NOMO-1 (cell line): ENCODE data around the gene CHST11.

Experiments used
- DNase-seq, 2 experiments: peaks; one replicate each; lab custom pipeline; 2025; ENCODE audit not compliant: unreplicated experiment in 2 of 2; lab: John Stamatoyannopoulos, UW

The CHST11 gene

GRCh38 chr12:104479123-104479662 is 22.4 kb downstream of the CHST11 start:
- DNase-seq: no peak

GRCh38 chr12:104480012-104480411 is 23.3 kb downstream of the CHST11 start:
- DNase-seq: no peak

GRCh38 chr12:104480826-104481440 is 24.2 kb downstream of the CHST11 start:
- peak; percentile 78 to 82 for DNase-seq

DNA sequence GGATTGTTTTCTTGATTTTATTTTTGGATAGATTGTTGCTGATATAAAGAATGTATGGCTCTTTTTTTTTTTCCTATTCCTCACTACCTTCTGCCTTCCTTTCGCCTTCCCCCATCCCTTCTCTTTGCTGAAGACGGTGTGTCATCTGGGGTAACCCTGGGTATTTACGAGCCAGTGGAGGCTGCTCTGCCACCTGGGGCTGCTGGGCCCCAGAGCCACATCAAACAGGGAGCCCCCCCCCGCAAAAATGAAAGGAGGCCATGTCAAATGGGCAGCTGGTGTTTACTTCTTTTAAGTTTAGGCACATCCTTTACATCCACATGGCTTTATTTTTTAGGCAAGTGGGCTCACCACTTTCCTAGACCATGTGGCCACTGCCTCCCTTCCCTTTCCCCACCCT is 25.4 kb downstream of the CHST11 start:
- DNase-seq: no peak

GRCh38 chr12:104482748-104483147 is 26.0 kb downstream of the CHST11 start:
- DNase-seq: no peak

DNA sequence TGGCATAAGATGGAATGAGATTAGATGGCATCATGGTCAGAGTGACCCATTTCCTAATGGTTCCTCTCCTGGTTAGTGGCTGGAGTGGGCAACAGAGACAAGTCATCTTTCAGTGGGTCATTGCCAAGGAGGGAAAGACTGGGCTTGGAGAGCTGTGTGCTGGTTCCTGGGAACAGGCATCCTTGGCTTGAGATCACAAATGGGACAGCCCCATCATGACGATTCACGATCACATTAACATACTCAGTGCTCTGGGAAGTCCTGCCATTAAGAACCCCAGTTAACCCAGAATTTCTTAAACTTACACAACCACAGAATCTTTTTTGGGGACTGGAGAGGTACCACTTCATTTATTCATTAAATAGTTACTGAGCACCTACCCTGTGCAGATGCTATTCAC is 27.3 kb downstream of the CHST11 start:
- no peak for DNase-seq

DNA sequence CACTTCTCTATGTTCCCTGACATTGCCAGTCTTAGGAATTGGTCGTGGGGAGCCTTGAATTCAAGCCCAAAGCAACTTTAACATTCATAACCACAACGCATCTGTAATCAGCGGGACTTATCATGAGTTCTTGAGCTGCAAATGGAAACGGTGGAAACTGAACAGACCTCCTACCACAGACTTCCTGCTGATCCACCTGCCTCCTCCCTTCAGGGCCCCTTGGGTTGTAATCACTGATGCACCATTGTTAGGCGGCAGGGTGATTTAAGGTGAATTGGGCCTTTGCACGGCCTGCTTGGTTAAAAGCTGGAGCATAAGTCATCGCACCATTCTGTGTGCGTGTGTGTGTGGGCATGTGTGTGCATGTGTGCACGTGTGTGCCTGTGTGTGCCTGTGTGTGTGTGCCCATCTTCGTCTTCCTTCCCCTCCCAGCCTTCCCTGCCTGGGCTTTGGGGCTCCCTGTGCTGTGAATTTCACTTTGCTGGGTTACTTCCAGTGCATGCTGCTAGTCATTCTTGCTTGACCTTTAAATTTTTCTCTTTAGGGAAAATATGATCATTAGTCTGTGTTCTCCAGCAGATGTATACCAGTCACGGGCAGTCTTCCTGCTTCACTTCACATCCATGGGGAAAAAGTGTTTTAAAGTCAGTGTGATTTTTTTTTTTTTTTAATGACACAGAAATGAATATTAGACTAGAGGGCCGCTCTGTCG is 29.1 kb downstream of the CHST11 start:
- DNase-seq: no peak

DNA sequence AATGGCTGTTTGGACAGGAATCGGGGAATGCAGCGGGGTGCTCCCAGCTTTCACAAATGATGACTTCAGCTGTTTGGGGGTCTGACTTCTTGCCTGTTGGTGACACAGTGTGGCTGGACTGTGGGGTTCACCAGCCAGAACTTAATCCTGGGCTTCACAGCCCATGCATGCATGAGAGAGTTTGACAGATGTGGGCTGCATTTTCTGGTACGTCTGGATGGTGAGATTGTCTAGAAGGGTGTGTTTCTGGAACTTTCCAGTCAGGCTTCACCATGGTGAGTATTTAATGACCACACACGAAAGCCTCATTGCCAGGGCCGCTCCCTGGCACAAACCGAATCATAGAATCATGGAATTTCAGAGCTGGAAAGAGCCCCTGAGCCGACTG is 29.6 kb downstream of the CHST11 start:
- no peak for DNase-seq

DNA sequence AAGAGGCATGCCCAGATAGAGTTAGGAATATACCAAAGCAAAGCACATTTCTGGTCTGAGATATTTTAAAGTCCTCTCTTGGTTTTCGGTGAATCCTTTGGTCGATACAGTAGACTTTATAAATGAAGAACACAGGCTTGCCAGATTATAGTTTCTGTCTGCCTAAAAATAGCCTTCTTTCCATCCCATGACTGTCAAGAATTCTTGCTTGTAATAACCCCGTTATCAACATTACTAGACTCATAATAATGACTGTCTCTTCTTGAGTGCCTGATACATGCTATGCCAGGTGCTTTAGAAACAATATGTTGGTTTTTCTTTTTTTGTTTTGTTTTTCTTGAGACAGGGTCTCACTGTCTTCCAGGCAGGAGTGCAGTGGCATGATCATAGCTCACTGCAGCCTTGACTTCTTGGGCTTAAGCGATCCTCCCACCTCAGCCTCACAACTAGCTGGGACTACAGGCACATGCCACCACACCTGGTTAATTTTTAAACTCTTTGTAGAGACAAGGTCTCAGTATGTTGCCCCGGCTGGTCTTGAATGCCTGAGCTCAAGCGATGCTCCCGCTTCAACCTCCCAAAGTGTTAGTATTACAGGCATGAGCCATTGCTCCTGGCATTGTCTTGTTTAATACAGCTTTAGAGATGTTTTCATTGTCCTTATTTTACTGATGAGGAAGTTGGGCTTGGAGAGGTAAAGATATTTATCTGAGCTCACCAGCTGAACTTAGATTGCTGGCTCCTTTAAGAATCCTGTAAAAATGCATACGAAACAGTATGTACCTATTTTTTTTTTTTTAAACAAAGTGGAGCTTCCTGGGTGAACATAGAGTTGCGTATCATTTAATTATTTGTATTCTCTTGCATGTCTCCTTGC is 30.4 kb downstream of the CHST11 start:
- peak in 1 of 2 experiments; percentile 19 for DNase-seq

- DNase-seq: no peak
These were observed 31.6 kb downstream of the CHST11 start for GRCh38 chr12:104488374-104488773.

- peak; percentile 49 to 79 for DNase-seq
These were observed 33.4 kb downstream of the CHST11 start for GRCh38 chr12:104490186-104490585.

DNA sequence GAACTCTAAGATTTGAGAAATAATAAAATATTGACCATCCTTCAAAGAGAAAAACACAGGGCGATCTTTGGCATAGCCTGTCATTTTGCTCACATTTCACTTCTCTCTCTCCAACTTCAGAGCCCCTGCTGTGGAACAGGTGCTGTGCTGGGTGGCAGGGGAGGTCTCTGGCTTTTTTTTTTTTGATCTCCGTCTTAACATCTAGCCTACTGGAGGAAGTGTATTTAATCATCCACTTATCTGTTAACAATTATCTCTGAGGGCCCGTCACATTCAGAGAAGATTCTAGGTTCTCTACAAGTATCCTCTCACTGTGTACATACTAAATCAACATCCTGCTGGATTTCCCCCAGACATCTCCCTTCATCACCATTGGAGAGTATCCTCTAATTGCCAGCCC is 34.1 kb downstream of the CHST11 start:
- no peak for DNase-seq

- no peak for DNase-seq
These were observed 36.7 kb downstream of the CHST11 start for GRCh38 chr12:104493496-104493895.

GRCh38 chr12:104494137-104494792 is 37.5 kb downstream of the CHST11 start:
- DNase-seq: no peak

GRCh38 chr12:104494793-104495158 is 38.0 kb downstream of the CHST11 start:
- no peak for DNase-seq

GRCh38 chr12:104495786-104496185 is 39.0 kb downstream of the CHST11 start:
- DNase-seq: no peak

DNA sequence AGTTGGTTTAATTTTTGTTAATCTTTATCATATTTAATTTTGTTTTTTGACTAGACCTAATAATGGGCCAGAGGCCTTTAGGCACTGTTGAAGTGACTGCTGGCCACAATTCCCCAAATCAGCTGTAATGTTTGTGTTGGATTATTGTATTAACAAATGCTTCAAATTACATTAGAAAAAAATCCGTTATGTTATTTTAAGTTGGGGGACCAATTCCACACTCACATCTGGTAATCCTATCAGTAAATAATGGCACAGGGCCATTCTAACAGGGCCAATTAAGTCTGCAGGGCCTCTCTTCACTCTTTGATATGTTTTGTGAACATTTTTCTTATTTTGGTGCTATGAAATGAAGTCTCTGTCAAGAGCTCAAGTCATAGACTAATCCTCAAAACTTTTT is 39.6 kb downstream of the CHST11 start:
- DNase-seq: no peak

GRCh38 chr12:104498211-104498801 is 41.6 kb downstream of the CHST11 start:
- DNase-seq: peak; percentile 48 to 54

DNA sequence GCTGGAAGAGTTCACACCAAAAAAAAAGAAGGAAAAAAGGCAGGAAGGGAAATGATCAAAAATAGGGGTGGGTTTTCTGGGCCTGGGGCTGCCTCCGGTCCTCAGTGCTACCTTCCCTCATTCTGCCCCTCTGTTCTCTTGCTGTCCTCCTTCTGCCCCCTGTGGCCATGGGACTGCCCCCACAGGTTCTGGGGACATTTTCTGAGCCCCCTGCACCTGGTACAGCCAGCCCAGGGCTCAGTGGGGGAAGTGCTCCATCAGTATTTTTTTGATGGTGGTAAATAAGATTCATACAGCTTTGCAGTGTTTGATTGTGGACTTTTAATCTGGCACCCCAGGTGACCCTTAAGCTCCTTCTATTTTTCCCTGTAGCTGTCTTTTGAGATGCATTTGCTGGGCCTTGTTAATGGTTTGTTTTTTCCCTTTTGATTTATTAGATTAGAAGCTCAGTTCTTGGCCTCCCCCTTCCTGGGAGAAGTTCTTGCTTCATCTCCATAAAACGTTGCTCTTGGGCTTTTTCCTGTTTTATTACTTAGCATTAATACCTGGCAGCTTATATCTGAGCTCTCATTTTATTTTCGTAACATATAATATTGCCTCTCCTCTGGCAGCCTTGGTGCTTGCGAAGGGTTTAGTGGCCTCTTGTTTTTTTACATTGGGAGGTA is 43.1 kb downstream of the CHST11 start:
- DNase-seq: no peak

DNA sequence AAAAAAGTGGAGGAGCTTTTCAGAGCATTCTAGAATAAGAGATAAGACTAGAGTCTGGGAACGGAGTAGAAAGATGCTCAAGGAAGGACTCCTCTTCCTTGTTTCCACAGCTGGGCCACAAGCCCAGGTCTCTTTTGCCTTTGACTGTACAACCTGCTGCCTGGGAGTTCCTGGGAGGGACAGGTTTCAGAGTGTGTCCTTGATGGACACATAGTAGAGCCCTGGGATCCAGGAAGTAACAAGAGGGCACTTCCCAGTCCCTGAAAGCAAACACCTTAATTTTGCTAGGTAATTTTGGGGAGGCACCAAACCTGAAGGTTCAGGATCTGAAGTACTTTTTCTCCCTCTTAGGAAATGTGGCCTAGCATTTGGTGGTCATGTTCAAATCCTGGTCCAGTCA is 44.4 kb downstream of the CHST11 start:
- no peak for DNase-seq
